Subcutaneous adipose tissue (tissue), 4 donors: Measurements from ENCODE around the gene TFDP2. TPM values are rescaled to one million over a fixed set of nuclear protein-coding genes. Genes with fewer than 3 reads are reported as not detected.

Source experiments
- CTCF ChIP-seq: fragments of 450-650 bp; IDR thresholded peaks from one replicate; pipeline ENCODE4 v1.5.1; 2016; ENCODE audit warnings: low read depth, mild to moderate bottlenecking, control low read depth, antibody characterized with exemption, moderate library complexity
- total RNA-seq, 4 donors: library from RNA; depleted of rRNA; stranded (reverse); fragments of >200 nt; gene quantifications; one replicate each; pipeline ENCODE4 v1.1.0, GENCODE V29; 2016

TFDP2 gene
- total RNA-seq, 4 donors from 2014 or later, result 56.4 to 238 (median 87.4) TPM

- no peak for TF ChIP-seq CTCF
These were observed 52.1 kb downstream of the TFDP2 start for GRCh38 chr3:142097099-142097843.

- no peak for TF ChIP-seq CTCF
These were observed 53.5 kb downstream of the TFDP2 start for GRCh38 chr3:142095841-142096240.

GRCh38 chr3:142088522-142088921 lies 60.8 kb downstream of the TFDP2 start:
- no peak for TF ChIP-seq CTCF

GRCh38 chr3:142087676-142088075 lies 61.7 kb downstream of the TFDP2 start:
- no peak for TF ChIP-seq CTCF

GRCh38 chr3:142086581-142087090 lies 62.7 kb downstream of the TFDP2 start:
- TF ChIP-seq CTCF, result no peak

- no peak for TF ChIP-seq CTCF
These were observed 68.2 kb downstream of the TFDP2 start for GRCh38 chr3:142081178-142081577.

- no peak for TF ChIP-seq CTCF
These were observed 71.4 kb downstream of the TFDP2 start for GRCh38 chr3:142077859-142078500.
